ENCODE results near the gene TMEM138. TPM values are rescaled to one million over a fixed set of nuclear protein-coding genes. Genes with fewer than 3 reads are reported as not detected.

The TMEM138 gene
- polyA plus RNA-seq, 3 donors, result 34.5 to 64.0 (median 50.7) TPM

- Histone ChIP-seq H3K4me3 (replicated peaks in 1 of 3; ENCODE audit: low read depth in 2 of 3, low read length in 3 of 3) (peak overlapping the region in 1 of 3 experiments; percentile 19), H3K27ac (ENCODE audit: low read depth in 1 of 2, low read length in 2 of 2) (peak overlapping the region; percentile 96 to 99), H2AFZ (ENCODE audit: insufficient read depth, low read depth, low read length, poor library complexity, severe bottlenecking) (no peak overlapping the region), H3K9ac (ENCODE audit: insufficient read depth, low read length, poor library complexity, severe bottlenecking) (peak overlapping the region; percentile 64), H4K20me1 (ENCODE audit: insufficient read depth, low read length) (no peaks in the 10 kb centered on the region), H3K27me3 (ENCODE audit: control insufficient read depth in 2 of 2, insufficient read depth in 2 of 2, low read length in 2 of 2) (no peaks in the 10 kb centered on the region), H3K4me1 (ENCODE audit: control insufficient read depth in 1 of 2, insufficient read depth in 2 of 2, low read length in 2 of 2) (peaks cover 59 to 62% of the 10 kb centered on the region in 2 donors), H3K36me3 (replicated peaks in 1 of 2; ENCODE audit: control insufficient read depth in 1 of 2, insufficient read depth in 2 of 2, low read length in 2 of 2) (peaks cover 16 to 17% of the 10 kb centered on the region in 2 donors), H3K4me2 (replicated peaks; ENCODE audit: extremely low read depth, low read length, poor library complexity, severe bottlenecking) (peak overlapping the region; percentile 33), H3K79me2 (ENCODE audit: insufficient read depth, low read length) (peaks cover 30% of the 10 kb centered on the region), H3K9me3 (replicated peaks in 1 of 2; ENCODE audit: control insufficient read depth in 1 of 2, insufficient read depth in 1 of 2, low read length in 2 of 2) (no peaks in the 10 kb centered on the region)
- WGBS (ENCODE audit: insufficient coverage), result 96% methylated on average over 4 of the region's 6 CpGs
- H3K27ac Mint-ChIP-seq, result peak overlapping the region; percentile 90 to 97 (median 95)
- H3K36me3 Mint-ChIP-seq, result peaks cover 29 to 41% of the 10 kb centered on the region in 2 donors
- H3K27me3 Mint-ChIP-seq (ENCODE audit: low read depth in 3 of 3), result peaks cover 0 to 3% (median 0%) of the 10 kb centered on the region in 3 donors
- no peak overlapping the region for H3K4me3 Mint-ChIP-seq
- TF ChIP-seq, protein P1, sequence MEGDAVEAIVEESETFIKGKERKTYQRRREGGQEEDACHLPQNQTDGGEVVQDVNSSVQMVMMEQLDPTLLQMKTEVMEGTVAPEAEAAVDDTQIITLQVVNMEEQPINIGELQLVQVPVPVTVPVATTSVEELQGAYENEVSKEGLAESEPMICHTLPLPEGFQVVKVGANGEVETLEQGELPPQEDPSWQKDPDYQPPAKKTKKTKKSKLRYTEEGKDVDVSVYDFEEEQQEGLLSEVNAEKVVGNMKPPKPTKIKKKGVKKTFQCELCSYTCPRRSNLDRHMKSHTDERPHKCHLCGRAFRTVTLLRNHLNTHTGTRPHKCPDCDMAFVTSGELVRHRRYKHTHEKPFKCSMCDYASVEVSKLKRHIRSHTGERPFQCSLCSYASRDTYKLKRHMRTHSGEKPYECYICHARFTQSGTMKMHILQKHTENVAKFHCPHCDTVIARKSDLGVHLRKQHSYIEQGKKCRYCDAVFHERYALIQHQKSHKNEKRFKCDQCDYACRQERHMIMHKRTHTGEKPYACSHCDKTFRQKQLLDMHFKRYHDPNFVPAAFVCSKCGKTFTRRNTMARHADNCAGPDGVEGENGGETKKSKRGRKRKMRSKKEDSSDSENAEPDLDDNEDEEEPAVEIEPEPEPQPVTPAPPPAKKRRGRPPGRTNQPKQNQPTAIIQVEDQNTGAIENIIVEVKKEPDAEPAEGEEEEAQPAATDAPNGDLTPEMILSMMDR (IDR thresholded peaks at IDR 0.05), result no peak
- DNase-seq, result no peak
- intact Hi-C loops (cut with micrococcal nuclease), result loop anchor here in 1 of 2 donors (1.0 to 2.0 kb wide), 2 partner anchors 10 to 35 kb away; partner anchors contain the start of gene TMEM216
- H3K9me3 Mint-ChIP-seq, result no peaks in the 10 kb centered on the region
- peaks cover 62% of the 10 kb centered on the region for H3K4me1 Mint-ChIP-seq
Observed at GRCh38 chr11:61357894-61358239, 4.3 kb upstream of the TMEM138 start.

DNA sequence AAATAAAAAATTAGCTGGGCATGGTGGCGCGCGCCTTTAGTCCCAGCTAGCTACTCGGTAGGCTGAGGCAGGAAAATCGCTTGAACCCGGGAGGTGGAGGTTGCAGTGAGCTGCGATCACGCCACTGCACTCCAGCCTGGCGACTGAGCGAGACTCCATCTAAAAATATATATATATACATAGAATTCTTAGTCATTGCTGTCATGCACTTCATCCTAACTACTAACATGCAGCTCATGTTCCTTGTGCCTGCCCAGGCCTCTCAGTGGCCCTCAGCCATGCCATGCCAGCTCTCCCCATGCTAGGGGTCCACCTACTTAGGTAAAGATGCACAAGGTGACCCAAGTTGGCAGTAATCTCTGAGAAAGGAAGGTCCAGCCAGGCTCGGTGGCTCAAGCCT is 3.6 kb upstream of the TMEM138 start:
- no peak for DNase-seq
- Histone ChIP-seq H3K27me3 (ENCODE audit: control insufficient read depth in 2 of 2, insufficient read depth in 2 of 2, low read length in 2 of 2) (no peaks in the 10 kb centered on the region), H3K4me3 (replicated peaks in 1 of 3; ENCODE audit: low read depth in 2 of 3, low read length in 3 of 3) (no peak overlapping the region), H3K79me2 (ENCODE audit: insufficient read depth, low read length) (peaks cover 37% of the 10 kb centered on the region), H3K36me3 (replicated peaks in 1 of 2; ENCODE audit: control insufficient read depth in 1 of 2, insufficient read depth in 2 of 2, low read length in 2 of 2) (peaks cover 9 to 12% of the 10 kb centered on the region in 2 donors), H4K20me1 (ENCODE audit: insufficient read depth, low read length) (no peaks in the 10 kb centered on the region), H3K9me3 (replicated peaks in 1 of 2; ENCODE audit: control insufficient read depth in 1 of 2, insufficient read depth in 1 of 2, low read length in 2 of 2) (no peaks in the 10 kb centered on the region), H3K4me1 (ENCODE audit: control insufficient read depth in 1 of 2, insufficient read depth in 2 of 2, low read length in 2 of 2) (peaks cover 66 to 69% of the 10 kb centered on the region in 2 donors), H3K4me2 (replicated peaks; ENCODE audit: extremely low read depth, low read length, poor library complexity, severe bottlenecking) (no peak overlapping the region), H3K9ac (ENCODE audit: insufficient read depth, low read length, poor library complexity, severe bottlenecking) (no peak overlapping the region), H3K27ac (ENCODE audit: low read depth in 1 of 2, low read length in 2 of 2) (no peak overlapping the region), H2AFZ (ENCODE audit: insufficient read depth, low read depth, low read length, poor library complexity, severe bottlenecking) (no peak overlapping the region)
- Mint-ChIP-seq H3K36me3 (peaks cover 22 to 34% of the 10 kb centered on the region in 2 donors), H3K9me3 (no peaks in the 10 kb centered on the region), H3K4me3 (no peak overlapping the region), H3K27ac (peak overlapping the region in 3 of 7 donors; percentile 18 to 100 (median 95)), H3K4me1 (peaks cover 63% of the 10 kb centered on the region), H3K27me3 (ENCODE audit: low read depth in 3 of 3) (peaks cover 0 to 2% (median 0%) of the 10 kb centered on the region in 3 donors)
- 94% methylated on average over 7 of the region's 11 CpGs for WGBS (ENCODE audit: insufficient coverage)
- TF ChIP-seq, protein P1 (IDR thresholded peaks at IDR 0.05), result no peak
- intact Hi-C loops (cut with micrococcal nuclease), result no loop called here
